ENCODE results near the gene SCN5A. TPM values are rescaled to one million over a fixed set of nuclear protein-coding genes. Genes with fewer than 3 reads are reported as not detected.

SCN5A gene
- total and polyA plus RNA-seq, 12 donors, result 0.04 to 2.1 (median 0.33) TPM; not detected in 2

DNA sequence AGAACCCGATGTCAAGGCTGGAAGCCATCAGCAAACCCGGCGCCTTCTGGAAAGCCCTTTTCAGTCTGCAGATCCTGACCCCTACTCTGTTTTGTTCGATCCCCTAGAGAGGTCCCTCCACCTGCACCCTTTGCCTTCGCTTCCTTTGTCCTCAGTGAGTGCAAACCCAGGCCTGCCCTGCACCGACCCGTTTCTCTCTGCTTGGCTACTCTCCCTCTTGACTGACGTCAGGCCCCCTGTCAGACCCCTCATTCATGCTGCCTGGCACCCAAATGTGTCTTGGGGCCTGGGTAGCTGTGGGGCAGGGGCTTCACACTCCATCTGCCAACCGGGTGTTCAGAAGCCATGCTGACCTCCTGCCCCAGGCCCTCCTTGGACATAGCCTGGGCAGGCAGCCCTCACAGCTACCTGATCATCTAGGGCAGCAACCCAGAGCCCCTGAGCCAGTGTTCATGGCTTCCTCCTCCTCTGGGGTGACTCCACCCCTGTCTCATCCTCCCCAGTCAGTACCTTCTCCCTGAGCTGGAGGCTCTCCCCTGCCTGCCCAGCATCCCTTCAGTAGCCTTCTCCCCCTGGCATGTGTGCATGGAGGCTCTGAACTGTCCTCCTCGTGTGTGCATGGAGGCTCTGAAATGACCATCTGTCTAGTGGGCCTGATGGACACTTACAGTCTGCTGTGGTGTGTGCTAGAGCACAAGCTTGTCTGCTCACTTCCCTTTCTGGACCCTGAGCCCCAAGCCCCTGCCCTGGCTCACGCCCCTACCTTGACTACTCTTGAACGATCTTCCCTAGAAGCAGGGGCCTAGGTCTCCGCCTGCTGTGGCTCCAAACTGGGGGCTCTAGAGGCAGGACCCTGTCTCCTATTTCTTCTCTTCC is 83.9 kb downstream of the SCN5A start:
- Histone ChIP-seq H3K27ac (no peak overlapping the region), H3K27me3 (no peaks in the 10 kb centered on the region), H3K36me3 (replicated peaks in 1 of 2) (no peaks in the 10 kb centered on the region), H3K4me1 (replicated peaks in 1 of 2) (no peaks in the 10 kb centered on the region), H3K9me3 (replicated peaks in 1 of 3) (peaks cover 0 to 5% (median 0%) of the 10 kb centered on the region in 3 donors), H3K4me3 (no peak overlapping the region)
- intact Hi-C loops (cut with DNase I), result no loop called here
- DNase-seq, result peak in 2 of 7 donors; percentile 5 to 7
- WGBS, 4 donors, result 87 to 93% (median 90%) methylated on average over 11 to 13 of the region's 13 CpGs
- no peak for TF ChIP-seq POLR2A (IDR thresholded peaks at IDR 0.05)
- TF ChIP-seq, protein P1, sequence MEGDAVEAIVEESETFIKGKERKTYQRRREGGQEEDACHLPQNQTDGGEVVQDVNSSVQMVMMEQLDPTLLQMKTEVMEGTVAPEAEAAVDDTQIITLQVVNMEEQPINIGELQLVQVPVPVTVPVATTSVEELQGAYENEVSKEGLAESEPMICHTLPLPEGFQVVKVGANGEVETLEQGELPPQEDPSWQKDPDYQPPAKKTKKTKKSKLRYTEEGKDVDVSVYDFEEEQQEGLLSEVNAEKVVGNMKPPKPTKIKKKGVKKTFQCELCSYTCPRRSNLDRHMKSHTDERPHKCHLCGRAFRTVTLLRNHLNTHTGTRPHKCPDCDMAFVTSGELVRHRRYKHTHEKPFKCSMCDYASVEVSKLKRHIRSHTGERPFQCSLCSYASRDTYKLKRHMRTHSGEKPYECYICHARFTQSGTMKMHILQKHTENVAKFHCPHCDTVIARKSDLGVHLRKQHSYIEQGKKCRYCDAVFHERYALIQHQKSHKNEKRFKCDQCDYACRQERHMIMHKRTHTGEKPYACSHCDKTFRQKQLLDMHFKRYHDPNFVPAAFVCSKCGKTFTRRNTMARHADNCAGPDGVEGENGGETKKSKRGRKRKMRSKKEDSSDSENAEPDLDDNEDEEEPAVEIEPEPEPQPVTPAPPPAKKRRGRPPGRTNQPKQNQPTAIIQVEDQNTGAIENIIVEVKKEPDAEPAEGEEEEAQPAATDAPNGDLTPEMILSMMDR (IDR thresholded peaks at IDR 0.05), result no peak

DNA sequence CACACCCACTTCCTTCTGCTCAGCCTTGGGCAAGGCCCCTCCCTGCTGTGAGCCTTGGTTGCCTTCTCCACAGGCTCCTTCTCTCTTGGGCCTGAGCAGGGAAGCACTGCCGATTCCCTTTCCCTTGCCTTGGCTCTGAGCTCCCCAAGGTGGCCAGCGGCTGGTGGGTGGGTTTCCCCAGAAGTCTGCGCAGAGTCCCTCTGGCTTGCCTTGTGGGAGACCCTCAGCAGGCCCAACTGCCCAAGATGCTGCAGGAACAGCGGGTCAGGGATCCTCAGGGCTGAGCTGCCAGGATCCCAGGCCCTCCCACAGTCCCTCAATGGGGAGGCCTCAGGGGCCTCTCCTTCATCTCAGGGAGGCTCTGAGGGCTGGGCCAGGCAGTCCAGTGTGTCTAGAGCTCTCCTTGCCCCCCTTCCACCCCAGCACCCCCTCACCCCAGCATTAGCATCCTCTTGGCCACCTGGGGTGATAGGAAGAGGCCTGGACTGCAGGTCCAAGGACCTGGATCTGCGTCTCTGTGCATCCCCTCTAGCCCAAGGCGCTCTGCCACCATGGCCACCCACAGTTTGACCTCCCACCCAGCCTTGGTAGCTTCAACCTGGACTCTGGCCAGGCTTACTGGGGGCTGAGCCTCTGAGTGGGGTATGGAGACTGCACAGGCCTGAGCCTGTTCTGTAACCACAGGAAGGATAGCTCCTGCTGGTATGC is 84.7 kb downstream of the SCN5A start:
- H3K9me3 ChIP-seq (replicated peaks in 1 of 3), result peaks cover 0 to 4% (median 0%) of the 10 kb centered on the region in 3 donors
- WGBS, 4 donors, result 93 to 97% (median 94%) methylated on average over 3 to 6 of the region's 6 CpGs
- no peaks in the 10 kb centered on the region for H3K4me1 ChIP-seq (replicated peaks in 1 of 2)
- H3K27me3 ChIP-seq, result no peaks in the 10 kb centered on the region
- peak in 1 of 7 donors; percentile 9 for DNase-seq
- H3K36me3 ChIP-seq (replicated peaks in 1 of 2), result no peaks in the 10 kb centered on the region
- no peak overlapping the region for H3K27ac ChIP-seq
- intact Hi-C loops (cut with DNase I), result no loop called here
- no peak overlapping the region for H3K4me3 ChIP-seq
- TF ChIP-seq, protein P1 (IDR thresholded peaks at IDR 0.05), result no peak
- TF ChIP-seq POLR2A (IDR thresholded peaks at IDR 0.05), result no peak

DNA sequence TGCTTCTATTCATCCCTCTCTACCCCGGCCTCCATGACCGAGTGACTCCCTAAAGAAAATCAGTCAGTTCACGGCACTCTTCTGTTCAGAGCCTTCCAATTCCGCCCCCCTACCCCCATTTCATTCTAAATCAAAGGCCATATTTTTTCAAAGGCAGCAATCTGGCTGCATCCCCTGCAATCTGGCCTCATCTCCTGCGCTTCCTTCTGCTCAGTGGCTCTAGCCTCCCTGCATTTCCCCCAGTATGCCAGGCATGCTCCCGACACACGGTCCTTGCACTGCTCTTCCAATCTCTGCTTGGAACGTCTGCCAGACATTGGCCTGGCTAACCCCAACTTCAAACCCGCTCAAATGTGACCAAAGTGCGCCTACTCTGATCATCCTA is 85.6 kb downstream of the SCN5A start:
- Histone ChIP-seq H3K27me3 (no peaks in the 10 kb centered on the region), H3K4me1 (replicated peaks in 1 of 2) (no peaks in the 10 kb centered on the region), H3K9me3 (replicated peaks in 1 of 3) (no peaks in the 10 kb centered on the region), H3K36me3 (replicated peaks in 1 of 2) (no peaks in the 10 kb centered on the region), H3K4me3 (no peak overlapping the region), H3K27ac (no peak overlapping the region)
- TF ChIP-seq POLR2A (IDR thresholded peaks at IDR 0.05), result no peak
- TF ChIP-seq, protein P1 (IDR thresholded peaks at IDR 0.05), result no peak
- WGBS, 4 donors, result 89 to 93% (median 91%) methylated on average over 10 of the region's 10 CpGs
- intact Hi-C loops (cut with DNase I), result no loop called here
- peak in 1 of 7 donors; percentile 2 for DNase-seq

DNA sequence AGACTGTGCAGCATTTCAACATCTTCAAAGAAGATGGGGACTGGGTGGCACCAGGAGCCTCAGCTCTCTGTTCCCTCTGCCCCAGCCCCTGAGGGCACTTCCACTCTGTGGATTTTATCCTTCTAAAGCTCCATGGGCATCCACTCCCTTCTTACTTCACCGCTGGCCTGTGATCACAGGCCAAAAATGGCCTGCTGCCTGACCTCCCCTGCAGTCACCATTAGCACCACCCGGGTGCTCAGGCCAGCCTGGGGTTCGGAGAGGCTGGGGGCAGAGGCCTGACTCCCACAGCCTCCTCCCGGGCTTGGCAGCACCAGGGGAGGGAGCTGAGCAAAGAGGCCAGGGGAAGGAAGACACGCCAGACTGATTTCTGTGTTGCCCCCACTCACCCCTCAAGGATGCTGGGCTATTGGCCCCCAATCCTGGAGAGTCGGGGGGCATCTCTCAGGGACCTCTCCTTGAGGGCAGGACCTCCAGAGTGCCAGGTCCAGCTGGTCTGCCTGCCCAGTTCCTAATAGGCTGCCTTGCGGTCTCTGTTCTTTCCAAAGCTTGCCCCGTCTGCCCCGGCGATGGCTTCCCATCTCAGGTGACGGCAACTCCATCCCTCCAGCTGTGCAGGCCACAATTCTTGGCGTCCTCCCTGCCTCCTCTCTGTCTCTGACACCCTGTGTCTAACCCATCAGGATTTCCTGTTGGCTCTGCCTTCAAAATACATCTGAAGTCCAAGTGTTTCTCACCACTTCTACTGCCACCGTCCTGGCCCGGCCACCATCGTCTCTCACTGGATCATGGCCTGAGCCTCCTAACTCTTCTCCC is 86.2 kb downstream of the SCN5A start:
- Histone ChIP-seq H3K27me3 (no peaks in the 10 kb centered on the region), H3K27ac (no peak overlapping the region), H3K4me1 (replicated peaks in 1 of 2) (no peaks in the 10 kb centered on the region), H3K4me3 (no peak overlapping the region), H3K9me3 (replicated peaks in 1 of 3) (no peaks in the 10 kb centered on the region), H3K36me3 (replicated peaks in 1 of 2) (no peaks in the 10 kb centered on the region)
- no peak for TF ChIP-seq POLR2A (IDR thresholded peaks at IDR 0.05)
- TF ChIP-seq, protein P1 (IDR thresholded peaks at IDR 0.05), result no peak
- 84 to 95% (median 90%) methylated on average over 11 to 15 of the region's 15 CpGs for WGBS, 4 donors
- DNase-seq, result peak in 1 of 7 donors; percentile 2
- intact Hi-C loops (cut with DNase I), result no loop called here
